ENCODE results near the gene ENTPD6.

Gene ENTPD6

DNA sequence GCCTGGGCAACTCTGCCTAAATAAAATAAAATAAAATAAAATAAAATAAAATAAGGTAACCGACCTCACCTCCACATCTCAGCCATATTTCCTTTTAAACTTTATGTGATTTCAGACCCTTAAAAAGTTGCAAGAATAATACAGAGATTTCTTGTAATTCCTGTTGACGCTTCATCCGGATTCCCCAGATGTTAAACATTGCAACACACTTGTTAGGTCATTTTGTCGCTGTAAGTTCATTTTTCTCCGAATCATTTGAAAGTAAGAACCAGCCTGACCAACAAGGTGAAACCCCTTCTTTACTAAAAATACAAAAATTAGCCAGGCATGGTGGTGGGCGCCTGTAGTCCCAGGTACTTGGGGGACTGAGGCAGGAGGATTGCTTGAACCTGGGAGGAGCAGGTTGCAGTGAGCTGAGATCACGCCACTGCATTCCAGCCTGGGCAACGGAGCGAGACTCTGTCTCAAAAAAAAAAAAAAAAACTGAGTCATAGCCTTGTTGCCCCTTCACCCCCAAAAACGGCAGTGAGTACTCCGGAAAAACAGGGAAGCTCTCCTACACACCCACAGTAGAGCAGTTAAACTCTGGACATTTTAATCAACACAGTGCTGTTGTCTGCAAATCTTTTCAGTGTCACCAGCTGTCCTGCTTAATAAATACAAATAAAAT is 58.2 kb downstream of the ENTPD6 start:
- no peak for DNase-seq (ENCODE audit: extremely low read depth, low read depth)
- TF ChIP-seq, protein P1, sequence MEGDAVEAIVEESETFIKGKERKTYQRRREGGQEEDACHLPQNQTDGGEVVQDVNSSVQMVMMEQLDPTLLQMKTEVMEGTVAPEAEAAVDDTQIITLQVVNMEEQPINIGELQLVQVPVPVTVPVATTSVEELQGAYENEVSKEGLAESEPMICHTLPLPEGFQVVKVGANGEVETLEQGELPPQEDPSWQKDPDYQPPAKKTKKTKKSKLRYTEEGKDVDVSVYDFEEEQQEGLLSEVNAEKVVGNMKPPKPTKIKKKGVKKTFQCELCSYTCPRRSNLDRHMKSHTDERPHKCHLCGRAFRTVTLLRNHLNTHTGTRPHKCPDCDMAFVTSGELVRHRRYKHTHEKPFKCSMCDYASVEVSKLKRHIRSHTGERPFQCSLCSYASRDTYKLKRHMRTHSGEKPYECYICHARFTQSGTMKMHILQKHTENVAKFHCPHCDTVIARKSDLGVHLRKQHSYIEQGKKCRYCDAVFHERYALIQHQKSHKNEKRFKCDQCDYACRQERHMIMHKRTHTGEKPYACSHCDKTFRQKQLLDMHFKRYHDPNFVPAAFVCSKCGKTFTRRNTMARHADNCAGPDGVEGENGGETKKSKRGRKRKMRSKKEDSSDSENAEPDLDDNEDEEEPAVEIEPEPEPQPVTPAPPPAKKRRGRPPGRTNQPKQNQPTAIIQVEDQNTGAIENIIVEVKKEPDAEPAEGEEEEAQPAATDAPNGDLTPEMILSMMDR (IDR thresholded peaks at IDR 0.05; ENCODE audit: low read depth, low read length, missing control alignments): no peak
- H3K4me3 ChIP-seq (replicated peaks; ENCODE audit: low read depth, low read length): no peak overlapping the region

DNA sequence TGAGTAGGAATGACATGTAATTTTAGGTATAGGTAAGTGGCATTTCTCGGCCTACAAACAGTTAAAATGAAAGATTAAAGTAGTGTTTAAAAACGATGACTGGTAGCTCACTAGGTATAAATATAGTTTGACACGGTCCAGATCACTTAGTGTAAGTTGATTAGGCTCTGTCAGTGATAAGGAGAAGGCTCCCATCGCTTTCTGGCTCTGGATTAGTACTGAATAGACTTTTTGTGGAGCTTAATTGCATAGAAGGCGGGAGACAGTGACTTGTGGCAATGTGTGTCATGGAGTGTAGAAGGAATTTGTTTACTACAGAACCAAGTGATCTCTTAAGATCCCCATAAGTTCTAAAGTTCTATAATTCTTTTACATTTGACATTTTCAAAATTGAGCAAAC is 59.1 kb downstream of the ENTPD6 start:
- DNase-seq (ENCODE audit: extremely low read depth, low read depth): no peak
- H3K4me3 ChIP-seq (replicated peaks; ENCODE audit: low read depth, low read length): no peak overlapping the region
- TF ChIP-seq, protein P1 (IDR thresholded peaks at IDR 0.05; ENCODE audit: low read depth, low read length, missing control alignments): no peak

DNA sequence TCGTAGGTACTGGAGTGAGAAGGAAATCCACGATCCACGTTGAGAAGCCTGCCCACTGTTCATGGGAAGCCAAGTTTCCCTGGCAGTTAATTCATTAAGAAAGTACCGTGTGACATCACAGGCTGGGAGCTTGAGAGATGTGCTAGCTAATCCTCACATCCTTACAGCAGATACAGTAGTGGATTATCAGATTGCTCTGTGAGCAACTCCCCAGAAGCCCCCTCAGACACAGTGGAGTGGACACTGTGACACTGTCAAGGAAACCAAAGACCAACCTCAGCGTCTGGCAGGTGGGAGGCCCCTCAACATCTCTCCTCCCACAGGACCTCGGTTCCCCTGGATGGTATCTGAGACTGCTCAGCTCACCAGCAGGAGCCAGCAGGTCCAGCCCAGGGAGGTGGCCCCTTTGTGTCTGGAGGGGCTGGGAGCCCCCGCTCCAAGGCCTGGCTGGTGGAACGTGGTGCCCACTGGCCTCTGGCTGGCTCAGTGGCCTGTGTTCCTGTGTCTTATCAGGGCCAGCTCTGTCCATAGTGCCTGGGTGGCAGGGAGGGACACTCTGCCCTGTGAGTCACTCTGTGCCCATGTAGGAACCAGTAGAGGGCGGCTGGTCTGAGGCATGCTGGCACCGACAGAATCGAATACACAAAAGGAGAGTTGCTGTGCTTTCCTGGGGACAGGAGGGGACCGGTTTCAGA is 59.6 kb downstream of the ENTPD6 start:
- no peak for DNase-seq (ENCODE audit: extremely low read depth, low read depth)
- H3K4me3 ChIP-seq (replicated peaks; ENCODE audit: low read depth, low read length): no peak overlapping the region
- TF ChIP-seq, protein P1 (IDR thresholded peaks at IDR 0.05; ENCODE audit: low read depth, low read length, missing control alignments): no peak

DNA sequence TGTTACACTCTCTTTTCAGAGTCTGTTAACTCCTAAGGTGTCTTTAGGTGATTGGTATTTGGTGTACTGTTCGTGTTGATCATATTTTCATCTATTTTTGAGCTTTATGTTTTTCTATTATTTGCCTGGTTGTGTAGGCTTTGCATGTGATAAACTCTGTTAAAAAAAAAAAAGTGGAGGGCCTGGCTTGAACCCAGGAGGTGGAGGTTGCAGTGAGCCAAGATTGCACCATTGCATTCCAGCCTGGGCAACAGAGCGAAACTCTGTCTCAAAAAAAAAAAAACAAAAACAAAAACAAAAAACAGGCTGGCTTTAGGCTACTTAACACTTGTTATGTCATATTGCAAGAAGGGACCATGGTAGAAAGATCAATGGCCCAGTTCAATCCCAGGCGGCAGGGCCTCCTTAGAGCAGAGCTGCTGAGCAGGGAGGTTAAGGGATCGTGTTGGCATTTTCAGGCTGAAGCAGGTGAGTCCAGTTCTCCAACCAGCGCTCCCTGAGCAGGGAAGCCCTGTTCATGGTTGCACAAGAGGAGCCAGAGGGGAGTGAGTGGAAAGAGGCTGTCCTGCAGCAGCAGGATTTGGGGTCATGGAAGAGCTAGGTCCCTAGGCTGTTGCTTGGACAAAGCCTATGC is 60.8 kb downstream of the ENTPD6 start:
- TF ChIP-seq, protein P1 (IDR thresholded peaks at IDR 0.05; ENCODE audit: low read depth, low read length, missing control alignments): no peak
- no peak overlapping the region for H3K4me3 ChIP-seq (replicated peaks; ENCODE audit: low read depth, low read length)
- DNase-seq (ENCODE audit: extremely low read depth, low read depth): no peak

DNA sequence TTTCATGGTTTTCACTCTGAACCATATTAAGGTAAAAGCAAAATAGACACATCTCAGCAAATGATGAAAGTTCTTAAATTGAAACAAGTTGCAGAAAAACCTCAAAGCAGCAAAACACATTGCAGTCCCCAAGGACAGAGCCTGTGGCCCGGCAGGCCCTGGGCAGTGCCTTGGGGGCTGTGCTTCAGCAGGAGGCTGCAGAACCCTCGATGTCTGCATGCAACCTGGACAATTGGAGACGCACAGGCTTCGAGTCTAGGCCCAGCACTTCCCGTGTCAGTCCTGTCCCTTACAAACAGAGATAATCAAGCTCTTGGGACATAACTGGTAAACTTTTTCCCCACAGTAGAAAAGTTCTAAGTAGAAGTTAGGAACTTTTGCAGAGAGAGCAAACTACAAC is 61.6 kb downstream of the ENTPD6 start:
- TF ChIP-seq, protein P1 (IDR thresholded peaks at IDR 0.05; ENCODE audit: low read depth, low read length, missing control alignments): no peak
- H3K4me3 ChIP-seq (replicated peaks; ENCODE audit: low read depth, low read length): no peak overlapping the region
- DNase-seq (ENCODE audit: extremely low read depth, low read depth): no peak

DNA sequence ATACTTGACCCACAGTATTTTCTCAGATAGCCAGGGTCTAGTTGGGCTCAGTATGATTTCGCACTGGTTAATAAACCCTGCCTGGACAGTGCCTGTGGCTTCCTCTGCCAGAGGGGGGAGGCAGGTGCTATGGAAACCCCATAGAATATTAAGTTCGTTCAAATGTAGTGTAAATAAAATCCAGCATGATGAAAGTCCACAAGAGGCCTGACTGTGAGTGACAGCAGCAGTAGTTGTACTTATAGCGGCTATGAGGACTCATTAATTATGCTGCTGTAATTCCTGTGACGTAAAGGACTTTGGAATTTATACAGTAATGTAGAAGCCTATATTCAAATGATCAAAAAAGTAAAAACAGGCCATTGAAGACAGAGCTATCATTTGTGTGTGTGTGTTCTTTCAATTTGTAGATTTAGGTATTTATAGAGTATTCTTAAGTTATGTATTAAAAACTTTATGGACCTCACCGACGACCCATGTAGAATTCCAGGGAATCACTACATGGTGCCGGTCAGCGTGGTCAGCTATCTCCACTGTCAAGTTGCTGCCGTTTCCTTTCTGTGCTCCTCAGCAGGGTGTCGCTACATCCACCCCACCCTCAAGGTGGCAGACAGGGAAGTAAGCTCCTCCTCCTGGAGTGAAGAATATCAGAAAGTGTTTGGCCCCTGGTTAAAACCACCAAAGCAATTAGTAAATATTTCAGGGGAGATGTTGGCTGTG is 62.4 kb downstream of the ENTPD6 start:
- TF ChIP-seq, protein P1 (IDR thresholded peaks at IDR 0.05; ENCODE audit: low read depth, low read length, missing control alignments): no peak
- no peak overlapping the region for H3K4me3 ChIP-seq (replicated peaks; ENCODE audit: low read depth, low read length)
- DNase-seq (ENCODE audit: extremely low read depth, low read depth): no peak
